CD4-positive, CD25-positive, alpha-beta regulatory T cell (primary cell): ENCODE measurements around the gene DSCAM. TPM values are rescaled to one million over a fixed set of nuclear protein-coding genes. Genes with fewer than 3 reads are reported as not detected.

Experiments used
- ATAC-seq, 2 donors: fragments of 150-1000 bp; cut with Tn5 transposase; one replicate each; pipeline ENCODE4 v1.10.0; 2021; ENCODE audit warnings: low read depth in 2 of 2, moderate number of reproducible peaks in 2 of 2, moderate library complexity in 1 of 2
- DNase-seq, 3 donors: peaks; one replicate each; pipeline versions ENCODE4 v3.0.0 to v3.0.0-alpha.2; 2012 to 2022; ENCODE audit warnings: mixed read lengths in 1 of 3
- H3K27ac ChIP-seq: one replicate; pipeline ENCODE4 v1.7.0; 2013; ENCODE audit warnings: mild to moderate bottlenecking, low read length; ENCODE audit not compliant: insufficient read depth, poor library complexity, severe bottlenecking
- H3K27me3 ChIP-seq: one replicate; pipeline ENCODE4 v1.7.0; 2013; ENCODE audit warnings: low read length; ENCODE audit not compliant: control insufficient read depth, insufficient read depth
- H3K36me3 ChIP-seq: one replicate; pipeline ENCODE4 v1.7.0; 2013; ENCODE audit warnings: mild to moderate bottlenecking, low read length, moderate library complexity; ENCODE audit not compliant: control insufficient read depth, insufficient read depth
- H3K4me1 ChIP-seq: 2 replicates; pipeline ENCODE4 v1.7.0; 2013; ENCODE audit warnings: mild to moderate bottlenecking, low read length; ENCODE audit not compliant: insufficient read depth, control insufficient read depth, poor library complexity, severe bottlenecking
- H3K4me3 ChIP-seq: one replicate; pipeline ENCODE4 v1.7.0; 2013; ENCODE audit warnings: low read depth, mild to moderate bottlenecking, low read length, moderate library complexity
- H3K9me3 ChIP-seq, 2 experiments: 1 replicate in 1 of 2; 2 replicates in 1 of 2; pipeline ENCODE4 v1.7.0; 2013; ENCODE audit warnings: low read length in 2 of 2, mild to moderate bottlenecking in 1 of 2, moderate library complexity in 1 of 2; ENCODE audit not compliant: control insufficient read depth in 2 of 2
- H3K27ac Mint-ChIP-seq, 3 donors: one replicate each; pipeline ENCODE4 v1.8.0; 2020 to 2022; ENCODE audit warnings: mild to moderate bottlenecking in 3 of 3, mixed read lengths in 3 of 3, moderate library complexity in 2 of 3
- H3K27me3 Mint-ChIP-seq: one replicate; pipeline ENCODE4 v1.8.0; 2022; ENCODE audit warnings: mild to moderate bottlenecking, mixed read lengths
- H3K36me3 Mint-ChIP-seq: one replicate; pipeline ENCODE4 v1.8.0; 2020; ENCODE audit warnings: mixed read lengths
- H3K4me1 Mint-ChIP-seq, 4 donors: one replicate each; pipeline ENCODE4 v1.8.0; 2020 to 2022; ENCODE audit warnings: mixed read lengths in 4 of 4, mild to moderate bottlenecking in 1 of 4
- H3K4me3 Mint-ChIP-seq, 4 donors: one replicate each; pipeline ENCODE4 v1.8.0; 2020 to 2022; ENCODE audit warnings: mild to moderate bottlenecking in 4 of 4, mixed read lengths in 4 of 4, moderate library complexity in 3 of 4
- H3K9me3 Mint-ChIP-seq, 7 donors: one replicate each; pipeline ENCODE4 v1.8.0; 2020 to 2022; ENCODE audit warnings: mixed read lengths in 7 of 7, mild to moderate bottlenecking in 3 of 7, moderate library complexity in 2 of 7
- polyA plus RNA-seq, 4 donors: library from polyadenylated mRNA; unstranded; fragments of 300-500 nt; fragmentation: Illumina TruSeq; gene quantifications; one replicate each; pipeline ENCODE4 v1.2.3, GENCODE V29; 2021
- total RNA-seq: library from RNA; stranded (reverse); gene quantifications from one replicate; pipeline ENCODE4 v1.2.3, GENCODE V29; 2022

DSCAM gene
- total and polyA plus RNA-seq, 5 donors from 2014 or later: not detected

DNA sequence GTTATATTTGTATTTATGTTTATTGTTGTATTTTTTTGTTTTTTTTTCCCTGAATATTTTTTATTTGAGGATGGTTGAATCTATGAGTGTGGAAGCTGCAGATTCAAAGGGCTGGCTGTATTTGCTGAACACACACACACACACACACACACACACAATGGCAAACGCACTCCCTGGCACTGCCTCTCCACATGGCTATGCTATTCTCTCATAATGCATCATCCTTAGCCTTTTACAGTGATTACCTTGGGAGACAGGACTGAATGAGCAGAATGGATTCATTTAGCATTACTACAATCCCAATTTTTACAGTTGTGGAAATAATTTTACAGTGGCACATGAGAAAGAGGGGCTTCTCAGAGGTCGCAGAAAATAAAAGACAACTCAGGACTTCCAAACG is 589.6 kb downstream of the DSCAM start:
- Mint-ChIP-seq H3K4me3 (no peak overlapping the region), H3K9me3 (peaks cover 0 to 13% (median 2%) of the 10 kb centered on the region in 7 donors), H3K27ac (no peak overlapping the region), H3K36me3 (no peaks in the 10 kb centered on the region), H3K4me1 (no peaks in the 10 kb centered on the region), H3K27me3 (no peaks in the 10 kb centered on the region)
- H3K36me3 ChIP-seq: no peaks in the 10 kb centered on the region
- no peak for ATAC-seq
- no peaks in the 10 kb centered on the region for H3K27me3 ChIP-seq
- H3K4me1 ChIP-seq: no peaks in the 10 kb centered on the region
- no peak for DNase-seq
- H3K9me3 ChIP-seq: peaks cover 0 to 12% of the 10 kb centered on the region in 2 experiments
- no peak overlapping the region for H3K4me3 ChIP-seq
- H3K27ac ChIP-seq: no peak overlapping the region

DNA sequence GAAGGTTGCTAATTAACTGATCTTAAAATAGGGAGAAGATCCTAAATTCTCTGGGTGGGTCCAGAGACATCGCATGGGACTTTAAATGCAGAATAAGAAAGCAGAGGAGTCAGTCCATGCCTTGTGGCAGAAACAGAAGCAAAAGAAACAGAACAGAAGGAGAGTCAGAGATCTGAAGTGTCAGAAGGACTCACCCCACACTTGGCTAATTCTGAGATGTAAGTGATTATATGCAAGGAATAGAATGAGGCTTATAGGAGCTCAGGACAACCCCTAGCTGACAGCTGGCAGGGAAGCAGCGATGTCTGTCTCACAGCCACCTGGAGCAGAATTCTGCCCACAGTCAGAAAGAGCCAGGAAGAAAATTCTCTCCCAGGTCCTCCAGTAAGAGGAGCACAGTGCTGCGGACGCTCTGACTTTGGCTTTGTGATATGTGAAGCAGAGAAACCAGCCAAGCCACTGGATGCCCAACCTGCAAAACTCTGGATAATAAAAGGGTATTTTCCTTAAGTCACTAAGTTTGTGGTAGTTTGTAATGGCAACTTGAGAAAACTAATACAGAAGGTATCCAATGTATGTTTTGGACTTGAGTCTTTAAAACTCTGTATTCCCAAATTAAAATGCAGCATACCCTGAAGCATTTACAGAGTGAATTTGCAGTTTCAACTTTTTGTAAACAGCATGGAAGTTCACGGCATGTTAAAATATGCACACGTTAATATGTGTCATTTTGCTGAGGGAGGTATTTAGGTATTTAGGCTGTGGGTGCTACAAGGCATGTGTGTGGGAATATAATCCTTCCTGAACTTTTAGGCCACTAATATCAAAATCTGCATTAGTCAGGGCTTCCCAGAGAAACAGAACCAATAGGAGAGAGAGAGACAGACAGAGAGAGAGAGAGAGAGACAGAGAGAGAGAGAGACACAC is 591.2 kb downstream of the DSCAM start:
- DNase-seq: no peak
- peaks cover 5 to 12% of the 10 kb centered on the region in 2 experiments for H3K9me3 ChIP-seq
- Mint-ChIP-seq H3K9me3 (peaks cover 0 to 13% (median 9%) of the 10 kb centered on the region in 7 donors), H3K27ac (no peak overlapping the region), H3K4me3 (no peak overlapping the region), H3K27me3 (no peaks in the 10 kb centered on the region), H3K4me1 (no peaks in the 10 kb centered on the region), H3K36me3 (no peaks in the 10 kb centered on the region)
- H3K27me3 ChIP-seq: no peaks in the 10 kb centered on the region
- H3K4me3 ChIP-seq: no peak overlapping the region
- ATAC-seq: no peak
- H3K27ac ChIP-seq: no peak overlapping the region
- H3K36me3 ChIP-seq: no peaks in the 10 kb centered on the region
- H3K4me1 ChIP-seq: no peaks in the 10 kb centered on the region

DNA sequence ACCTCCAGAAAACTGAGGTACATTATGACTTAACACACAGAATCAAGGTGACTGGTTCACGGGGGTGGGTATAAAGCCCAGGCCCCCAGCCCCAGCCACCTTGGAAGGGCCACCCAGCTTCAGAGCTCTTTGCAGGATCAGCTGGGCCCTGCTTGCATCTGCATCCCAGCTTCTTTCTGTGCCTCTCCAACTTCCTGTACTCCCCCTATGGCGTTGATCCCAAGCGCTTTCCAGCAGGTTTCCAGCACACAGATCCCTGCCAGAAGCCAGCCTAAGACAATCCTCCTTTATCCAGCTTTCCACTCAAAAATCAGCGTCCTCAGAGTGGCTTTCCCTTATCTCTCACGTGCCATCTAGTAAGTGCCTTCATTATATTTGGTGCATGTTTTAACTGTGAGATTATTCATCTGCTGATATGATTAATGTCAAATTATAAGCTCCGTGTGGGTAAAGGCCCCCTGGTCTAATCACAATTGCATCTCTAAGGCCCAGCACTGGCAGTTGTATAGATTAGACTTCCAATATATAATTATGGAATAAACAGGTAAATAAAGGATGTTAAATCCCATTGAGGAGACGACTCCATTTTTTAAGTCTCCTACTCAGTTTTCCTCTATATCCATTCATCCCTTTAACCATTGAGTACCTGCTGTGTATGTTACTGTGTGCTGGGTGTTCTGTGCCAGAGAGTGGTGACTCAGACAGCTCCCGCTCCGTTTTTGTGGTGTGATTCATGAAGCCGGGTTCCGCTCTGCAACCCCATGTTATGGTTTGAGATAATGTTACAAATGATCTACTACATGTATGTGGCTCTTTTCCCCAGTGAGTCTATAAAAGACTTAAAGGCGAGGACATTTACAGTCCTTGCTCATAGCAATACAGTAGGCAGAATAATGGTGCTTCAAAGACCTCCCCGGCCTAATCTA is 592.2 kb downstream of the DSCAM start:
- H3K9me3 ChIP-seq: peaks cover 7 to 13% of the 10 kb centered on the region in 2 experiments
- H3K4me1 Mint-ChIP-seq: no peaks in the 10 kb centered on the region
- no peaks in the 10 kb centered on the region for H3K36me3 Mint-ChIP-seq
- no peak for ATAC-seq
- H3K4me3 ChIP-seq: no peak overlapping the region
- H3K27ac Mint-ChIP-seq: no peak overlapping the region
- DNase-seq: no peak
- H3K4me3 Mint-ChIP-seq: no peak overlapping the region
- no peak overlapping the region for H3K27ac ChIP-seq
- H3K27me3 Mint-ChIP-seq: no peaks in the 10 kb centered on the region
- H3K9me3 Mint-ChIP-seq: peaks cover 0 to 12% (median 7%) of the 10 kb centered on the region in 7 donors
- no peaks in the 10 kb centered on the region for H3K27me3 ChIP-seq
- H3K4me1 ChIP-seq: no peaks in the 10 kb centered on the region
- H3K36me3 ChIP-seq: no peaks in the 10 kb centered on the region

DNA sequence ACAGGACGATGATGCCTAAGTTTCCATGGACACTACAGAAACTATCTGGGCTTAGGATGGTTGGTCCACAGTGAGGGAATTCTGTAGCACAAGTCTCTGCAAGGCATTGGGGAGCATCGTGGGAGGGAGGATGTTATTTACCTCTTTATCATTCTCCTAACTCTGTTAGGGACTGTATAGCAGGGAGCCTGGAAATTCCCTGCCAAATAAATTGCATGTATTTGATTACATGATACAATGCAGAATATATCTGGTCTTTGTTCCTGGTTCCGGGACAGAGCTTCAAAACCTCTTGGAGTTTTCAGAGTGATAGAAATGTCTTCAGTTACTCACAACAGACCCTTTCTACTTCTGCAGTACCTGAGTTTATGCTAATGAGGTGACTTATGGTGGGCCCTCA is 593.8 kb downstream of the DSCAM start:
- no peak for ATAC-seq
- no peak overlapping the region for H3K4me3 ChIP-seq
- Mint-ChIP-seq H3K36me3 (no peaks in the 10 kb centered on the region), H3K9me3 (peaks cover 0 to 25% (median 10%) of the 10 kb centered on the region in 7 donors), H3K4me3 (no peak overlapping the region), H3K27ac (no peak overlapping the region), H3K27me3 (no peaks in the 10 kb centered on the region), H3K4me1 (no peaks in the 10 kb centered on the region)
- DNase-seq: no peak
- peaks cover 10 to 17% of the 10 kb centered on the region in 2 experiments for H3K9me3 ChIP-seq
- no peak overlapping the region for H3K27ac ChIP-seq
- no peaks in the 10 kb centered on the region for H3K36me3 ChIP-seq
- no peaks in the 10 kb centered on the region for H3K27me3 ChIP-seq
- no peaks in the 10 kb centered on the region for H3K4me1 ChIP-seq

DNA sequence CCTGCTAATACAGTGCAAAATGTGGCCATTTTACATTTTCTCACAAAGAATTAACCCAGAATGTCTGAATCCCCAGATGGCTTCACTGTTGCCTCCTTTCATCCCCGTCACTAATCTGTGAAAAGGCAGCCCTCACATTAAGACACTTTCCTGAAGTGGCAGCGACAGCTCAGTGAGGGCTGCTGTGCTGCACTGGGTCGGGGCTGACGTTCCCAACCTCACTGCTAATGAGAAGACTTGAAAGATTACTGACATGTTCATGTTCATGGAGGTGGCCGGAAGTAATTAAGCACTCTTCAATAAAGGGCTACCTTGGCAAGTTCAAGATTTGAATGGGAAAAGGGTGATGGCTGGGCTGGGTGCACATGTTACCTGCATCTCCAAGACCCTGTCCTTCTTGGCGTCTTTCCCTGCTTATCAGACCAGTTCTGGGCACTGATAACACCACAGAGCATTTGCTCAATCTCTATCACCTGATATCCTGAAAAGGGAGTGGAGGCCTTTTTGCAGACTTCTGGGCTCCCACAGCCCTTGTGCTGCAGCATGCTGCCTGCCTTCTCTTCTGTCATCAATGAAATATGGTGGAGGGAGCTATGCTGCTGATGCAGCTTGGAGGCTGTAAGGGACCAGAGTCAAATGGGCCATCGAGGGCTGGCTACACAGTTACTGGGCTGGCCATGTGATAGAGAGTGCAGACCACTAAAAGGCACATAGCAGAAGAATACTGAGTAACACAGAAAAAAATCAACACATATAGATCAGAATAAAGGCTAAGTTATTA is 596.3 kb downstream of the DSCAM start:
- H3K36me3 Mint-ChIP-seq: no peaks in the 10 kb centered on the region
- no peak for ATAC-seq
- Histone ChIP-seq H3K4me1 (no peaks in the 10 kb centered on the region), H3K27me3 (no peaks in the 10 kb centered on the region), H3K27ac (no peak overlapping the region), H3K9me3 (peaks cover 10 to 21% of the 10 kb centered on the region in 2 experiments), H3K4me3 (no peak overlapping the region), H3K36me3 (no peaks in the 10 kb centered on the region)
- H3K27me3 Mint-ChIP-seq: no peaks in the 10 kb centered on the region
- no peak overlapping the region for H3K27ac Mint-ChIP-seq
- peaks cover 0 to 33% (median 10%) of the 10 kb centered on the region in 7 donors for H3K9me3 Mint-ChIP-seq
- H3K4me3 Mint-ChIP-seq: no peak overlapping the region
- H3K4me1 Mint-ChIP-seq: no peaks in the 10 kb centered on the region
- no peak for DNase-seq

DNA sequence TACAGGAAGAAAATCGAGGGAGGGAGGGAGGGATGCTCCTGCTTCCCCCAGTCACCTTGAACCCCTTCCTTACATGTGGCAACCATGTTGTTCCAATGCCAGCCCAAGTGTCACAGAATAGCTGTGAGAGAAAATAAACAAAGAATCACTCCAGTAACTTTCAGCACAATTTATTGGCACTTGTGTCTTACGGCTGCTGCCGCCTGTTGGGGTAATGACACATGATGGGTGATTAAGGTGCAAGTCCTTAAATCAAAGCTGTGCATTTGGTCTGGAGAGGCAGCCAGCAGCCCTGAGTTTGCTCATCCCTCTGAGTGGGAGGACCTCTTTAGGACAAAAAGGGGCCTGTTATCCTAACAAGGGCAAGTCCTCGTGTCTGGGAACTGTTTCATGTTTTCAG is 602.0 kb downstream of the DSCAM start:
- DNase-seq: no peak
- Histone ChIP-seq H3K4me3 (no peak overlapping the region), H3K27ac (no peak overlapping the region), H3K4me1 (no peaks in the 10 kb centered on the region), H3K36me3 (no peaks in the 10 kb centered on the region), H3K9me3 (peaks cover 9 to 19% of the 10 kb centered on the region in 2 experiments), H3K27me3 (no peaks in the 10 kb centered on the region)
- no peak overlapping the region for H3K4me3 Mint-ChIP-seq
- H3K4me1 Mint-ChIP-seq: no peaks in the 10 kb centered on the region
- no peaks in the 10 kb centered on the region for H3K36me3 Mint-ChIP-seq
- no peaks in the 10 kb centered on the region for H3K27me3 Mint-ChIP-seq
- H3K27ac Mint-ChIP-seq: no peak overlapping the region
- peaks cover 0 to 30% (median 11%) of the 10 kb centered on the region in 7 donors for H3K9me3 Mint-ChIP-seq
- ATAC-seq: no peak

DNA sequence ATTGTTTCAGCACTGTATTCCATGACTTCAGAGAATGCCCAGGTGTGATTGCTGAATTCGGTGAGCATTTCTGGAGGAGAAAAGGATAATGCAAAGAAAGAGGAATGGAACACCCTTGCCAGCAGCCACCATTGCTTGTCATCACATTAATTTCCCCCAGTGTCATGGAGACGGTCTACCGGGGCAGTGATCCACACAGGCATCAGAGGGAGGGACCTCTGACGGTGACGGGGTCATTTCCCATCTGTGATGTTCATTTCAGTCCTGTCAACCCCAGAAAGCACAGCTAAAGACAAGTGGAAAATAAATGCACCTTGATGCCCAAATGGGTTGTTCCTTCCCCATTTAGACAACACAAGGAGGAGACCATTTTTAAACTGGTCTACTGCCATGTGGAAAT is 603.3 kb downstream of the DSCAM start:
- H3K36me3 ChIP-seq: no peaks in the 10 kb centered on the region
- no peaks in the 10 kb centered on the region for H3K27me3 Mint-ChIP-seq
- no peak overlapping the region for H3K27ac Mint-ChIP-seq
- ATAC-seq: no peak
- H3K9me3 Mint-ChIP-seq: peaks cover 0 to 23% (median 7%) of the 10 kb centered on the region in 7 donors
- no peak overlapping the region for H3K4me3 Mint-ChIP-seq
- H3K4me1 ChIP-seq: no peaks in the 10 kb centered on the region
- no peak overlapping the region for H3K27ac ChIP-seq
- H3K4me3 ChIP-seq: no peak overlapping the region
- no peaks in the 10 kb centered on the region for H3K36me3 Mint-ChIP-seq
- no peaks in the 10 kb centered on the region for H3K4me1 Mint-ChIP-seq
- H3K9me3 ChIP-seq: peaks cover 6 to 14% of the 10 kb centered on the region in 2 experiments
- DNase-seq: no peak
- H3K27me3 ChIP-seq: no peaks in the 10 kb centered on the region
